Activated CD4-positive, alpha-beta T cell treated with anti-CD3 and anti-CD28 coated beads for 36 hours (primary cell): ENCODE measurements around the gene C1orf167. TPM values are rescaled to one million over a fixed set of nuclear protein-coding genes. Genes with fewer than 3 reads are reported as not detected.

Source experiments
- ATAC-seq: fragments of 200-7000 bp; cut with Tn5 transposase; one replicate; pipeline ENCODE4 v1.10.0; 2021; ENCODE audit warnings: mild to moderate bottlenecking, moderate library complexity
- CTCF ChIA-PET: fragments of 350-600 bp; sonication (Branson Sonifier 250); formaldehyde crosslinking; loops from one replicate; lab custom pipeline; 2021; ENCODE audit warnings: antibody characterized with exemption; lab: Charles Lee
- POLR2A ChIA-PET: fragments of 350-600 bp; sonication (Branson Sonifier 250); formaldehyde crosslinking; loops from one replicate; lab custom pipeline; 2021; ENCODE audit warnings: antibody characterized with exemption, inconsistent platforms; lab: Charles Lee
- DNase-seq: peaks from one replicate; pipeline ENCODE4 v3.0.0-alpha.2; 2020
- H3K27ac Mint-ChIP-seq: one replicate; pipeline ENCODE4 v1.8.0; 2021; ENCODE audit warnings: mixed read lengths
- H3K27me3 Mint-ChIP-seq: one replicate; pipeline ENCODE4 v1.8.0; 2021; ENCODE audit warnings: mixed read lengths
- H3K36me3 Mint-ChIP-seq: one replicate; pipeline ENCODE4 v1.8.0; 2021; ENCODE audit warnings: low read depth, mixed read lengths
- H3K4me1 Mint-ChIP-seq: one replicate; pipeline ENCODE4 v1.8.0; 2021; ENCODE audit warnings: mixed read lengths
- H3K4me3 Mint-ChIP-seq: one replicate; pipeline ENCODE4 v1.8.0; 2021; ENCODE audit warnings: mild to moderate bottlenecking, moderate library complexity, mixed read lengths
- H3K9me3 Mint-ChIP-seq: one replicate; pipeline ENCODE4 v1.8.0; 2021; ENCODE audit warnings: low read depth, mixed read lengths
- intact Hi-C, 2 experiments: fragments of 100-400 bp; cut with DNase I in 1 of 2; cut with micrococcal nuclease in 1 of 2; formaldehyde crosslinking; loops; one replicate each; pipeline versions ENCODE4 v1.14.2 to v1.15.1; 2022 to 2024; cut with DNase I, micrococcal nuclease
- total RNA-seq, 2 experiments: library from RNA; stranded (reverse); gene quantifications; one replicate each; pipeline ENCODE4 v1.2.3, GENCODE V29; 2021

The C1orf167 gene
- total RNA-seq, 2 experiments from 2014 or later = not detected

DNA sequence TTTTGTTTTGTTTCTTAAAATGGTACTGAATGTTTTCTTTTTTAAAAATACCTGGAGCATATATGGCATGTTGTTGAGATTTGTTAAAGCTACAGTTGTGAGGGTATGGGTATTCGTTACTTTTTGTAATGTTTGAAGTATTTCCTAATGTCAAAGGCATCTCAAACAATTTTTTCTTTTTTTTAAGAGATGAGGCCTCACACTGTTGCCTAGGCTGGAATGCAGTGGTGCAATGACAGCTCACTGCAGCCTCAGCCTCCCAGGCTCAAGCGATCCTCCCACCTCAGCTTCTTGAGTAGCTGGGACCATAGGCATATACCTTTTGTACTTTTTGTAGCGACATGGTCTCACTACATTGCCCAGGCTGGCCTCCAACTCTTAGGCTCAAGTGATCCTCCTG is 60.1 kb downstream of the C1orf167 start:
- Mint-ChIP-seq H3K27ac (no peak overlapping the region), H3K4me1 (no peaks in the 10 kb centered on the region), H3K4me3 (no peak overlapping the region), H3K27me3 (no peaks in the 10 kb centered on the region), H3K36me3 (peaks cover 16% of the 10 kb centered on the region), H3K9me3 (no peaks in the 10 kb centered on the region)
- CTCF ChIA-PET = no interaction called here
- ATAC-seq (no peak), DNase-seq (no peak)
- POLR2A ChIA-PET = no interaction called here
- intact Hi-C loops = no loop called here

DNA sequence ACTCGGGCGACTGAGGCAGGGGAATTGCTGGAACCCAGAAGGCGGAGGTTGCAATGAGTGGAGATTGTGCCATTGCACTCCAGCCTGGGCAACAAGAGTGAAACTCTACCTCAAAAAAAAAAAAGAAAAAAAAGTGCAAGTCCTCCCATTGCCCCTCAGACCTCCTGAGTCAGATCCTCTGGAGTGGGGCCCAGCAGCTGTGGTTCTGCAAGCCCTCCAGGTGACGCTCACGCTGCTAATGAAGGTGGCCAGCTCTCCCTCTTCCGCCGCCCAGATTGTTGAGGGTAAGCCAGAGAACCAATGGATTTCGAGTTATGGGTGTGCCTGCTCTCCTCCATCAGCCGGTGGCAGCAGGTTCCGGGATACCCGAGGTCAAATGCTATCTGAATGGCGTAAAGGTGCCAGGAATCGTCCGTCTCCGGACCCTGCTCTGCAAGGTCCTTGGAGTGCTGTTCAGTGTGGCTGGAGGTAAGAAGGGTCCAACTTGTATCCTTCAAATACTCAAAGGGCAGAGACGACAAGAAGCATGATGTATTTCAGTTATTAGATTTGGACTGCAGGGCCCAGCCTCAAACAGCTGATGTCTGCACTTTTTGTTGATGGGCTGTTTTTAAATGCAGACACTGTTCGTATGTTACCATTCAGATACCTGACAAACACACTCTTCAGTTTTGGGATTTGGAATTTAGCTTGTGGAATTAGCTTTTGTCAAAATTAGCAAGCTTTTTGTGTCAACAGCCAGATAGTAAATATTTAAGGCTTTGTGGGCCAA is 61.6 kb downstream of the C1orf167 start:
- ATAC-seq = no peak
- intact Hi-C loops = no loop called here
- Mint-ChIP-seq H3K27ac (no peak overlapping the region), H3K27me3 (no peaks in the 10 kb centered on the region), H3K4me3 (no peak overlapping the region), H3K9me3 (no peaks in the 10 kb centered on the region), H3K36me3 (peaks cover 18% of the 10 kb centered on the region), H3K4me1 (no peaks in the 10 kb centered on the region)
- ChIA-PET CTCF (interaction anchor here (0.7 kb wide), 1 partner anchor 765 kb away, joined by 3 read pairs; no protein-coding TSS in a partner anchor), POLR2A (no interaction called here)
- DNase-seq = no peak

DNA sequence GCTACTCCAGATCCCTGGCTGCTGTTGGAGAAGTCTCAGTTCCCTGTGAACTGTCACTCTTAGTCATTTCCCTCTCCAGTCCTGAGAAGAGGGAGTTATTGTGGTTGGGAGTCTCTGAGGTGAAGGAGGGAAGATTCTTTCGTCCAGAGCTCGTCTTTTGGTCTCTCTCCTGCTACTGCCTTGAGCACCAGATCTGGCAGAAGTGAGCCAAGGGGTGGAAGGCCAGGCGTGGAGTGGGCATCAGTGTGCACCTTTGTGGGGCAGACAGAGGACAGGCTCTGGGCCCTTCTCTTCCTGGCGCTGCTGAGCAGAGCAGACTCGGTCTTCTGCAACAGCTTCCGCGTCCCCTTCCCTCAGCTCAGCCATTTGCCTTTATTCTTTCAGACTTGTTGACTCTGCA is 63.1 kb downstream of the C1orf167 start:
- ATAC-seq (no peak), DNase-seq (no peak)
- Mint-ChIP-seq H3K27me3 (no peaks in the 10 kb centered on the region), H3K36me3 (peaks cover 18% of the 10 kb centered on the region), H3K4me1 (no peaks in the 10 kb centered on the region), H3K9me3 (no peaks in the 10 kb centered on the region), H3K4me3 (no peak overlapping the region), H3K27ac (no peak overlapping the region)
- ChIA-PET POLR2A (no interaction called here), CTCF (interaction anchor here (0.6 to 0.7 kb wide), 3 partner anchors 63 to 209 kb away, joined by 3 to 5 read pairs (median 5); no protein-coding TSS in a partner anchor)
- intact Hi-C loops = no loop called here

DNA sequence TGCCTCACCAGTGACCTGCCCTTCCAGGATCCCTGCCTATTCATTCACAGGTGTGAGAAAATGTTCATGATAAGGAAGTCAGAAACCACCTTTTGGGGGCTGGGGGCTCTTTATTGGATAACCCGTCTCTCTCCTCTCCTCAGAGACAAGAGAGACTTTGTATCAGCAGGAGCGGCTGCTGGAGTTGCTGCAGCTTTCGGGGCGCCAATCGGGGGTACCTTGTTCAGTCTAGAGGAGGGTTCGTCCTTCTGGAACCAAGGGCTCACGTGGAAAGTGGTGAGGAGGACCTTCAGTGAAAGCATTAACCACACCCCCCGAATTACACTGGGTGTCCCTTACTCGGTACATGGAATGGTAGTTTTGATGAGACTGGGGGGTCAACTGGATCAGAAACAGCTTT is 65.0 kb downstream of the C1orf167 start:
- ATAC-seq (no peak), DNase-seq (no peak)
- H3K9me3 Mint-ChIP-seq = no peaks in the 10 kb centered on the region
- peaks cover 19% of the 10 kb centered on the region for H3K36me3 Mint-ChIP-seq
- ChIA-PET POLR2A (no interaction called here), CTCF (interaction anchor here (1.2 kb wide), 1 partner anchor 12 kb away, joined by 5 read pairs; no protein-coding TSS in a partner anchor)
- H3K4me1 Mint-ChIP-seq = no peaks in the 10 kb centered on the region
- intact Hi-C loops = no loop called here
- H3K27ac Mint-ChIP-seq = no peak overlapping the region
- no peaks in the 10 kb centered on the region for H3K27me3 Mint-ChIP-seq
- H3K4me3 Mint-ChIP-seq = no peak overlapping the region

DNA sequence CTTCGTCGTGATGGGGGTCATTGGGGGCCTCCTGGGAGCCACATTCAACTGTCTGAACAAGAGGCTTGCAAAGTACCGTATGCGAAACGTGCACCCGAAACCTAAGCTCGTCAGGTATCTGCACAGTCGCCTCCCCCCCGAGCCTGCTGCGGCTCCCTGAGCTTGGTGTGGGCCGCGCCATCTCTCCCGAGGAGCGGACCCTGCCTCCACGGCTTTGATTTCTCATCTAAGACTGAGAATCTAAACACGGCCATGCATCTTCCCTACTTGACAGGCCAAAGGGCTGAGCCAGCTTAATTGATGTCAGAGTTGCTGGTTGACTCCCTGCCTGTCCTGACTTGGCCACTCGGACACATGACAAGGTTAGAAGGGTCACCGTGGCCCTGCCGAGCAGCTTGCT is 66.5 kb downstream of the C1orf167 start:
- Mint-ChIP-seq H3K4me3 (no peak overlapping the region), H3K9me3 (no peaks in the 10 kb centered on the region), H3K4me1 (no peaks in the 10 kb centered on the region), H3K27me3 (no peaks in the 10 kb centered on the region), H3K27ac (no peak overlapping the region), H3K36me3 (peaks cover 21% of the 10 kb centered on the region)
- ChIA-PET POLR2A (interaction anchor here (0.8 kb wide), 1 partner anchor 80 kb away, joined by 4 read pairs; no protein-coding TSS in a partner anchor), CTCF (interaction anchor here (0.7 kb wide), 1 partner anchor 9 kb away, joined by 3 read pairs; no protein-coding TSS in a partner anchor)
- no peak for ATAC-seq
- DNase-seq = no peak
- intact Hi-C loops = no loop called here

DNA sequence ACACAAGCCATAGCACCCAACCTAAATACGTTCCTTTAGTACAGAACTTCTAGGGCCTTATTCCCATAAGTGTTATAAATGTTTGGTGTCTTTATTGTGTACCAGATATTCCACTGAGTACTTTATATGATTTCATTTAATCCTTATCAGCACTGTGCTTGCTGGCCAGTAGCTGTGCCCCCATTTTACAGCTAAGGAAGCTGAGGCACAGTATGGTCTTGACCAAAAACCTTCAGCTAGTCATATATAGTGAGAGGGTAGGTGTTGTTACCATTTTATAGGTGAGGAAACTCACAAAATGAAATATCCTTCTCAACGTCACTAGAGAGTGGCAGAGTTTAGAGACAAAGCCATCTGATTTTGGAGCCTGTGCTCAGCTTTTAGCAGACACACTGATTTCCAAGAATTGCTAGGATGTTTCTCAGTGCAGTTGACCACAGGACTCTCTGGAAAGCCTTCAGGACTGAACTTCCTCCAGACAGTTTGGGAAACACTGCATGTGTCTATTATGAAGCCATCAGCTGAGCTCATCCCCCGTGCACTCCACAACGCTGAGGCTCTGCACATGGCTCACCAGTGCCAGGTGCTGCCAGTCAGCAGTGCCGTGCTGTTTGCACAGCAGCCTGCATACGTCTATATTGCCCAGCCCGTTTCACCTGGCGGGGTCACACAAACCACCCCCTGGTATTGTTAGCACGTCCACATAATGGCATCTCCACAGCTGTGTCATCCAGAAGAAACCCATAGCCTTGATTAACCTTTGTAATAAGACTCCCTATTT is 70.1 kb downstream of the C1orf167 start:
- intact Hi-C loops = loop anchor here in 1 of 2 experiments (10.0 kb wide), 1 partner anchor 373 kb away; no protein-coding TSS in a partner anchor
- H3K36me3 Mint-ChIP-seq = peaks cover 26% of the 10 kb centered on the region
- H3K4me1 Mint-ChIP-seq = no peaks in the 10 kb centered on the region
- ChIA-PET POLR2A (interaction anchor here (1.1 kb wide), 1 partner anchor 122 kb away, joined by 3 read pairs; no protein-coding TSS in a partner anchor), CTCF (interaction anchor here (0.6 to 1.4 kb wide), 2 partner anchors 21 to 136 kb away, joined by 3 read pairs; no protein-coding TSS in a partner anchor)
- ATAC-seq (no peak), DNase-seq (no peak)
- no peaks in the 10 kb centered on the region for H3K27me3 Mint-ChIP-seq
- no peaks in the 10 kb centered on the region for H3K9me3 Mint-ChIP-seq
- no peak overlapping the region for H3K27ac Mint-ChIP-seq
- H3K4me3 Mint-ChIP-seq = no peak overlapping the region

DNA sequence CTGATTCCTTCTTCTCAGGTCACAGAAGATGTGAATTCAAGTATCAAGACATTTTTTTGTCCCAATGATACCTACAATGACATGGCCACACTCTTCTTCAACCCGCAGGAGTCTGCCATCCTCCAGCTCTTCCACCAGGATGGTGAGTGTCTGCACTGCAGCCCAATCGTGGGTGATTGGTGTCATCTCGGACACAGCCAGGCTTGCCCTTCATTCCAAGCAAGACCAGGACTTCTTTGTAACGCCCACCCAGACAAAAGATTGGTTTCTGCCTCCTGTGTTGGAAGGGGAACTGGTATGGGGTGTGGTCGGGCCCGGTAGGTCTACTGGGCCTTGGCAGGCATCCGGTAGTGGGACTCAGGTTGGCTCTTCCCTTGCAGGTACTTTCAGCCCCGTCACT is 71.5 kb downstream of the C1orf167 start:
- ChIA-PET CTCF (interaction anchor here (1.0 kb wide), 1 partner anchor 24 kb away, joined by 3 read pairs; no protein-coding TSS in a partner anchor), POLR2A (interaction anchor here (0.9 kb wide), 1 partner anchor 74 kb away, joined by 3 read pairs; no protein-coding TSS in a partner anchor)
- no peak for ATAC-seq
- H3K27me3 Mint-ChIP-seq = no peaks in the 10 kb centered on the region
- H3K4me3 Mint-ChIP-seq = no peak overlapping the region
- no peaks in the 10 kb centered on the region for H3K9me3 Mint-ChIP-seq
- no peaks in the 10 kb centered on the region for H3K4me1 Mint-ChIP-seq
- intact Hi-C loops = loop anchor here in 1 of 2 experiments (10.0 kb wide), 1 partner anchor 371 kb away; no protein-coding TSS in a partner anchor
- H3K27ac Mint-ChIP-seq = no peak overlapping the region
- no peak for DNase-seq
- H3K36me3 Mint-ChIP-seq = peaks cover 31% of the 10 kb centered on the region

DNA sequence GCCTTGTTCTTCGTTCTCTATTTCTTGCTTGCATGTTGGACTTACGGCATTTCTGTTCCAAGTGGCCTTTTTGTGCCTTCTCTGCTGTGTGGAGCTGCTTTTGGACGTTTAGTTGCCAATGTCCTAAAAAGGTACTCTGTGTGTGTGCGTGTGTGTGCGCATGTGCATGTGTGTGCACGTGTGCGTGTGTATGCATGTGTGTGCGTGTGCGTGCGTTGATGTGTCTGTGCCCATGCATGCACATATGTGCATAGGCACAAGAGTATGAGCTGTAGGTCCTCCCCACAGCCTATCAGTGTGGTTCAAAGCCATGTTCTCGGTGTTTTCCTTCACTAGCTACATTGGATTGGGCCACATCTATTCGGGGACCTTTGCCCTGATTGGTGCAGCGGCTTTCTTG is 71.9 kb downstream of the C1orf167 start:
- H3K27me3 Mint-ChIP-seq = no peaks in the 10 kb centered on the region
- H3K4me3 Mint-ChIP-seq = no peak overlapping the region
- H3K4me1 Mint-ChIP-seq = no peaks in the 10 kb centered on the region
- no peak overlapping the region for H3K27ac Mint-ChIP-seq
- intact Hi-C loops = loop anchor here in 1 of 2 experiments (10.0 kb wide), 1 partner anchor 371 kb away; no protein-coding TSS in a partner anchor
- DNase-seq = no peak
- H3K36me3 Mint-ChIP-seq = peaks cover 31% of the 10 kb centered on the region
- CTCF ChIA-PET = interaction anchor here (0.5 to 1.0 kb wide), 2 partner anchors 23 to 1762 kb away, joined by 3 to 4 read pairs; no protein-coding TSS in a partner anchor
- no peak for ATAC-seq
- POLR2A ChIA-PET = interaction anchor here (0.9 kb wide), 1 partner anchor 74 kb away, joined by 3 read pairs; no protein-coding TSS in a partner anchor
- no peaks in the 10 kb centered on the region for H3K9me3 Mint-ChIP-seq

DNA sequence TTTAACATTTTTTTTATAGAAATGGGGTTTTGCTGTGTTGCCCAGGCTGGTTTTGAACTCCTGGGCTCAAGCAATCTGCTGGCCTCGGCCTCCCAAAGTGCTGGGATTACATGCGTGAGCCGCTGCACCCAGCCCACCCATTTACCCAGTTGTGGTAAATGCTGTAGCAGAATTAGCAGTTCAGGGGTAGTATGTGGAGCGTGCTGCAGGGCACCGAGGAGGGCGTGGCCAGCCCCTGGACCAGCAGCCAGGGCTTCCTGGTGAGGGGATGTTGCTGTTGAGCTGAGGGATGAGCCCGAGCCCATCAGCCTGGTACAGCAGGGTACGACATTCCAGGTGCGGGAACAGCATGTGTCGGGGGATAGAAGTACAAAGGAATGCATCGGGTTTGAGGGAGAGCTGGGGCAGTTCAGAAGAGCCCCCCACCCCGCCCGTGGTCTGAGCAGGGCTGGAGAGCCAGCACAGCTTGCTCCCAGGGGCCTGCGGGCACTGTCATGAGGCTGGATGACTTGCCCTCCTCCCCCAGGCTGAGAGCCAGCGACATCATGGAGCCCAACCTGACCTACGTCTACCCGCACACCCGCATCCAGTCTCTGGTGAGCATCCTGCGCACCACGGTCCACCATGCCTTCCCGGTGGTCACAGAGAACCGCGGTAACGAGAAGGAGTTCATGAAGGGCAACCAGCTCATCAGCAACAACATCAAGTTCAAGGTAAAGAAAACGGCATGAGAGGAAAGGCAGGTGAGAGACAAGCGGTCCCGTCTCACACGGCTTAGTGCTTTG is 73.6 kb downstream of the C1orf167 start:
- Mint-ChIP-seq H3K27ac (no peak overlapping the region), H3K36me3 (peaks cover 27% of the 10 kb centered on the region), H3K27me3 (no peaks in the 10 kb centered on the region), H3K9me3 (no peaks in the 10 kb centered on the region), H3K4me1 (no peaks in the 10 kb centered on the region), H3K4me3 (no peak overlapping the region)
- intact Hi-C loops = loop anchor here in 1 of 2 experiments (5.0 to 10.0 kb wide), 2 partner anchors 132 to 369 kb away; no protein-coding TSS in a partner anchor
- CTCF ChIA-PET = no interaction called here
- no peak for ATAC-seq
- POLR2A ChIA-PET = no interaction called here
- DNase-seq = no peak

DNA sequence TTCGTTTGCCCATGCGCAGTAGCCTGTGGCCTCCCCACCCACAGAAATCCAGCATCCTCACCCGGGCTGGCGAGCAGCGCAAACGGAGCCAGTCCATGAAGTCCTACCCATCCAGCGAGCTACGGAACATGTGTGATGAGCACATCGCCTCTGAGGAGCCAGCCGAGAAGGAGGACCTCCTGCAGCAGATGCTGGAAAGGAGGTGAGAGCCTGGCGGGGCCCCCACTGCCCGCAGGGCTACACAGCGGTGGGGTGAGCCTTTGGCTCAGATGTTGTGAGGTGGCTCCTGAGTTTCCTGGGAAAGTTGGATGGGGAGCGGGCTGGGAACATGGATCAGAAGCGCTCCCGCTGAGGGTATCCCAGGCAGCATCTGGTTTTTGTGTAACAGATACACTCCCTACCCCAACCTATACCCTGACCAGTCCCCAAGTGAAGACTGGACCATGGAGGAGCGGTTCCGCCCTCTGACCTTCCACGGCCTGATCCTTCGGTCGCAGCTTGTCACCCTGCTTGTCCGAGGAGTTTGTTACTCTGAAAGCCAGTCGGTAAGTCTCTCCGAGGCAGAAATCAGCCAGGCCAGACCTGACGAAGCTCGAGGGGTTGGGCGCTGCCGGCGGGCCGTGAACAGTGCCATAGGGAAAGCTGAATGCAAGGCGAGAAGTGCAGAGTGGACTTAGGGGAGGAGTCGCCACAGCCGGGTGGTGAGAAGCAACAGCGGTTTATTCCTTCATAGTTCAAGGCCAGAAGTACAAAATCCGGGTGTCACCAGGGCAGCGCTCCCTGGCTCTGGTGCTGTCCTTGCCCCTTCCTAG is 75.2 kb downstream of the C1orf167 start:
- DNase-seq = no peak
- Mint-ChIP-seq H3K27ac (no peak overlapping the region), H3K4me1 (no peaks in the 10 kb centered on the region), H3K9me3 (no peaks in the 10 kb centered on the region), H3K27me3 (no peaks in the 10 kb centered on the region), H3K36me3 (peaks cover 33% of the 10 kb centered on the region), H3K4me3 (no peak overlapping the region)
- ATAC-seq = no peak
- ChIA-PET CTCF (interaction anchor here (0.6 to 1.6 kb wide), 6 partner anchors 8 to 986 kb away, joined by 3 to 4 read pairs (median 3); no protein-coding TSS in a partner anchor), POLR2A (interaction anchor here (1.4 to 3.4 kb wide), 2 partner anchors 71 to 73 kb away, joined by 3 to 11 read pairs; no protein-coding TSS in a partner anchor)
- intact Hi-C loops = loop anchor here in 1 of 2 experiments (5.0 to 10.0 kb wide), 2 partner anchors 130 to 368 kb away; no protein-coding TSS in a partner anchor
